MM.1S (cell line): ENCODE data around the gene HSD17B13.

Experiments used
- EZH2phosphoT487 ChIP-seq: fragments of 300-600 bp; sonication (generic); IDR thresholded peaks from 2 replicates; pipeline ENCODE4 v1.6.1; 2018; ENCODE audit warnings: antibody characterized with exemption, low read length
- TF ChIP-seq, protein P1 (sequence below): fragments of 300-600 bp; sonication (generic); IDR thresholded peaks from 2 replicates; pipeline ENCODE4 v1.5.1; 2016; ENCODE audit warnings: antibody characterized with exemption, low read length, mixed read lengths

DNA sequence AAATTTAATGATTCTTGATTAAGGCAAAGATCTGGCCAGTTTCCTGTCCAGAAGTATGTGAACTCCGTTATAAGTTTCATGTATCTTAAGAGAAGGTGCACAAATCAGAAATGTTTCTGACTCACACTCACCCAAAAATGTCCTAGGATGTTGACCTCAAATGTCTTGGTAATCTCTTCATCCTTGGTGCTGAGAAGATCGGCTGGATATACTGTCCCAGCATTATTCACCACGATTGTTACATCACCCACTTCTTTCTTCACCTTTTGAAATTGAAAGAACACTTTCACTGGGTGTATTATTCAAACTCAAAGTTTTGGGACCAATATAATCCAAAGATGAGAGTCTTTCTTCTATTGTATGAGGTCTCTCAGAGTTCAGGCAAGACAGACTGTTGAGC lies 5.7 kb downstream of the HSD17B13 start:
- TF ChIP-seq, protein P1, sequence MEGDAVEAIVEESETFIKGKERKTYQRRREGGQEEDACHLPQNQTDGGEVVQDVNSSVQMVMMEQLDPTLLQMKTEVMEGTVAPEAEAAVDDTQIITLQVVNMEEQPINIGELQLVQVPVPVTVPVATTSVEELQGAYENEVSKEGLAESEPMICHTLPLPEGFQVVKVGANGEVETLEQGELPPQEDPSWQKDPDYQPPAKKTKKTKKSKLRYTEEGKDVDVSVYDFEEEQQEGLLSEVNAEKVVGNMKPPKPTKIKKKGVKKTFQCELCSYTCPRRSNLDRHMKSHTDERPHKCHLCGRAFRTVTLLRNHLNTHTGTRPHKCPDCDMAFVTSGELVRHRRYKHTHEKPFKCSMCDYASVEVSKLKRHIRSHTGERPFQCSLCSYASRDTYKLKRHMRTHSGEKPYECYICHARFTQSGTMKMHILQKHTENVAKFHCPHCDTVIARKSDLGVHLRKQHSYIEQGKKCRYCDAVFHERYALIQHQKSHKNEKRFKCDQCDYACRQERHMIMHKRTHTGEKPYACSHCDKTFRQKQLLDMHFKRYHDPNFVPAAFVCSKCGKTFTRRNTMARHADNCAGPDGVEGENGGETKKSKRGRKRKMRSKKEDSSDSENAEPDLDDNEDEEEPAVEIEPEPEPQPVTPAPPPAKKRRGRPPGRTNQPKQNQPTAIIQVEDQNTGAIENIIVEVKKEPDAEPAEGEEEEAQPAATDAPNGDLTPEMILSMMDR: no peak
- TF ChIP-seq EZH2phosphoT487: no peak
